Testis (tissue), 3 donors: Measurements from ENCODE around the gene CACNA1C. TPM values are rescaled to one million over a fixed set of nuclear protein-coding genes. Genes with fewer than 3 reads are reported as not detected.
"Not testable (repeated sequence)": the region's sequence is repeated elsewhere in the genome, so short reads cannot be mapped to it uniquely, and the experiment has no call there.

ENCODE experiments used
- DNase-seq: peaks from one replicate; pipeline ENCODE4 v3.0.0-alpha.2; 2019
- H3K27ac ChIP-seq, 2 donors: fragments of 200-600 bp; sonication (generic); one replicate each; pipeline ENCODE4 v1.5.1; 2019
- H3K27me3 ChIP-seq: fragments of 200-600 bp; sonication (generic); one replicate; pipeline ENCODE4 v1.5.1; 2019
- H3K36me3 ChIP-seq: fragments of 200-600 bp; sonication (generic); one replicate; pipeline ENCODE4 v1.5.1; 2017; ENCODE audit warnings: low read depth; ENCODE audit errors: missing control alignments
- H3K4me1 ChIP-seq: fragments of 200-600 bp; sonication (generic); one replicate; pipeline ENCODE4 v1.5.1; 2019
- H3K4me3 ChIP-seq, 2 donors: fragments of 200-600 bp; sonication (generic); one replicate each; pipeline ENCODE4 v1.5.1; 2017 to 2019
- H3K9me3 ChIP-seq: fragments of 200-600 bp; sonication (generic); one replicate; pipeline ENCODE4 v1.5.1; 2017
- POLR2A ChIP-seq: fragments of 450-650 bp; IDR thresholded peaks from one replicate; pipeline ENCODE4 v1.6.1; 2017; ENCODE audit warnings: antibody characterized with exemption, mild to moderate bottlenecking, moderate library complexity
- WGBS, 2 donors: methylation state at CpG; one replicate each; pipeline ENCODE4 v1.1.5; 2018; 5-methylcytosine and 5-hydroxymethylcytosine counted together
- intact Hi-C: fragments of 100-400 bp; cut with DNase I; formaldehyde crosslinking; loops from one replicate; pipeline ENCODE4 v1.15.1; 2023; ENCODE audit warnings: low total_unique reads
- polyA plus RNA-seq: library from polyadenylated mRNA; stranded (reverse); fragments of 350-450 nt; fragmentation: Illumina TruSeq; extraction: RNeasy Lipid Tissue Mini Kit (QIAGEN cat#74804); gene quantifications from one replicate; pipeline ENCODE4 v1.2.3, GENCODE V29; 2014; ENCODE audit warnings: low read depth, low replicate concordance; ENCODE audit not compliant: insufficient read depth
- total RNA-seq, 2 donors: library from RNA; depleted of rRNA; stranded (reverse); fragments of >200 nt; gene quantifications; one replicate each; pipeline ENCODE4 v1.2.3, GENCODE V29; 2016
- TF ChIP-seq, protein P1 (sequence below), 3 experiments: fragments of 450-650 bp in 2 of 3; fragments of 200-600 bp in 1 of 3; sonication (generic) in 1 of 3; IDR thresholded peaks; one replicate each; pipeline ENCODE4 v1.5.1; 2016 to 2019; ENCODE audit warnings: antibody characterized with exemption in 3 of 3, mild to moderate bottlenecking in 2 of 3, moderate library complexity in 1 of 3

The CACNA1C gene
- total and polyA plus RNA-seq, 3 donors from 2014 or later = 20.3 to 36.8 (median 32.0) TPM

DNA sequence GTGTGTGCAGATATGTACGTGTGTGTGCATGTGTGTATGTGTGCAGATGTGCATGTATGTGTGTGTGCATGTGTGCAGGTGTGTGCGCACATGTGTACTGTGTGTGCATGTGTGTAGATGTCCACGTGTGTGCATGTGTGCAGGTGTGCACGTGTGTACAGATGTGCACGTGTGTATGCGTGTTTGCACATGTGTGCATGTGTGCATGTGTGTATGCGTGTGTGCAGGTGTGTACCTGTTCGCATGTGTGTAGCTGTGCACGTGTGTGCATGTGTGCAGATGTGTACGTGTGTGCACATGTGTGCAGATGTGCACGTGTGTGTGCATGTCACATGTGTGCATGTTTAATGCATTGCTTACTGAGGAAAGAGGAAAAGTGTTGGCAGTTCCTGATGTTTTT lies 686.3 kb downstream of the CACNA1C start:
- Histone ChIP-seq H3K4me3 (no peak overlapping the region), H3K27ac (no peak overlapping the region), H3K27me3 (no peaks in the 10 kb centered on the region), H3K9me3 (no peaks in the 10 kb centered on the region), H3K4me1 (no peaks in the 10 kb centered on the region), H3K36me3 (no peaks in the 10 kb centered on the region)
- no peak for TF ChIP-seq POLR2A
- TF ChIP-seq, protein P1, sequence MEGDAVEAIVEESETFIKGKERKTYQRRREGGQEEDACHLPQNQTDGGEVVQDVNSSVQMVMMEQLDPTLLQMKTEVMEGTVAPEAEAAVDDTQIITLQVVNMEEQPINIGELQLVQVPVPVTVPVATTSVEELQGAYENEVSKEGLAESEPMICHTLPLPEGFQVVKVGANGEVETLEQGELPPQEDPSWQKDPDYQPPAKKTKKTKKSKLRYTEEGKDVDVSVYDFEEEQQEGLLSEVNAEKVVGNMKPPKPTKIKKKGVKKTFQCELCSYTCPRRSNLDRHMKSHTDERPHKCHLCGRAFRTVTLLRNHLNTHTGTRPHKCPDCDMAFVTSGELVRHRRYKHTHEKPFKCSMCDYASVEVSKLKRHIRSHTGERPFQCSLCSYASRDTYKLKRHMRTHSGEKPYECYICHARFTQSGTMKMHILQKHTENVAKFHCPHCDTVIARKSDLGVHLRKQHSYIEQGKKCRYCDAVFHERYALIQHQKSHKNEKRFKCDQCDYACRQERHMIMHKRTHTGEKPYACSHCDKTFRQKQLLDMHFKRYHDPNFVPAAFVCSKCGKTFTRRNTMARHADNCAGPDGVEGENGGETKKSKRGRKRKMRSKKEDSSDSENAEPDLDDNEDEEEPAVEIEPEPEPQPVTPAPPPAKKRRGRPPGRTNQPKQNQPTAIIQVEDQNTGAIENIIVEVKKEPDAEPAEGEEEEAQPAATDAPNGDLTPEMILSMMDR (IDR thresholded peaks at IDR 0.05) = no peak
- no peak for DNase-seq
- WGBS, 2 donors = 50 to 55% methylated on average over 6 to 11 of the region's 11 CpGs
- intact Hi-C loops = no loop called here

DNA sequence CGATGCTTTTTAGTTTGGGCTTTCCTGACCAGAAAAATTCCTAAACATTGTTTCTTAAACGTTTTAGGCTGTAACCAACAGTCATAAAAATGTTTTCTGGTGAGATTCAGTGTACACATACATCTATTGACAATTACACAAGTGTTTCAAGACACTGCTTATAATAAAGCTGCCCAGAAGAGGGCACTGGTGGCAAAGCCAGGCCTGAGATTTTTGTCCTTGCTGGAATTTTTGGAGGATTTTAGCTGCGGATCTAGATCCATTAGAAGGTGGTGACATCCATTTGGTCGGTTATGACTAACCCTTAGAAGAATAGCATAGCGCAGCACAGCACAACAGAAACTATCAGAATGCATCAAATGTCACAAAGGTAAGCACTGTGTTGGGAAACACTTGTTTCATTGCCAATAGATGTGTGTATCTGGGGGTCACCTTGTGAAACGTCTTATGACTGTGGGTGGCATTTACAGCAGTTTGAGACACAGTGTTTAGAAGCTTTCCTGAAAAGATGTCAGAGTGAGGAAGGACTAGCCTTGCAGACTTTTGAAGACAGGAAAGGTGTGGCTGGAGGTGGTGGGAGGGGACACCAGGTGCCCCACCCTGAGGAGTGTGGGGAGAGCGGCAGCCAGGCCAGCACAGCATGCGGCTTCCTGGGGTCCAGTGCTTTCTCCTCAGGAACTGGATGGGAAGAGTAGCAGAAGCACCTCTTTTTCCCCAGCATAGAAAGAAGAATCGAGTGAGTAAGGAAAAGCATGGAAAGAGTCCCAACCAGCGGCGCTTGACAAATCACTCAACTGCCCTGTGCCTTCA lies 687.2 kb downstream of the CACNA1C start:
- H3K27ac ChIP-seq = no peak overlapping the region
- peak; percentile 24 for DNase-seq
- no peaks in the 10 kb centered on the region for H3K4me1 ChIP-seq
- H3K4me3 ChIP-seq = no peak overlapping the region
- H3K36me3 ChIP-seq = no peaks in the 10 kb centered on the region
- intact Hi-C loops = no loop called here
- WGBS, 2 donors = 62 to 64% methylated on average over 11 of the region's 11 CpGs
- TF ChIP-seq, protein P1 (IDR thresholded peaks at IDR 0.05) = peak; percentile 34 to 61 (median 57)
- no peak for TF ChIP-seq POLR2A
- H3K9me3 ChIP-seq = no peaks in the 10 kb centered on the region
- no peaks in the 10 kb centered on the region for H3K27me3 ChIP-seq

DNA sequence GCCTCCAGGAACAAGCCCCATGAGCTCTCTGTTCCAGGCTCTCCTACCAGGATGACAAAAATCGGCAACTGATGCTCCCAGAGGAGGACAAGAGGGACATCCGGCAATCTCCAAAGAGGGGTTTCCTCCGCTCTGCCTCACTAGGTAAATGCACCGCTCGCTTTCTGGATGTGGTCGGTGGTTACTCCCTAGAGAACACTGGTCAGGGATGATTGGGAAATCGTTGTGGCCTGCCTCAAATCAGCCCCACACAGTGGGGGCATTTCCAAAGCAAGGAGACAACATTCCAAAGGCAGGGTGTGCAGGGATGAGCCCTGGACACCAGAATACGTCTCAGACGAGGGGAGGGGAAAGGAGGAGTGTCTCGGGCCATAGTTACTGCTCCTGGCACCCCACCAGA lies 689.2 kb downstream of the CACNA1C start:
- intact Hi-C loops, H3K4me1 ChIP-seq, H3K27me3 ChIP-seq, H3K36me3 ChIP-seq, H3K4me3 ChIP-seq, DNase-seq, H3K27ac ChIP-seq, H3K9me3 ChIP-seq: not testable (repeated sequence)
- WGBS, 2 donors = 62 to 76% methylated on average over 6 to 8 of the region's 10 CpGs

DNA sequence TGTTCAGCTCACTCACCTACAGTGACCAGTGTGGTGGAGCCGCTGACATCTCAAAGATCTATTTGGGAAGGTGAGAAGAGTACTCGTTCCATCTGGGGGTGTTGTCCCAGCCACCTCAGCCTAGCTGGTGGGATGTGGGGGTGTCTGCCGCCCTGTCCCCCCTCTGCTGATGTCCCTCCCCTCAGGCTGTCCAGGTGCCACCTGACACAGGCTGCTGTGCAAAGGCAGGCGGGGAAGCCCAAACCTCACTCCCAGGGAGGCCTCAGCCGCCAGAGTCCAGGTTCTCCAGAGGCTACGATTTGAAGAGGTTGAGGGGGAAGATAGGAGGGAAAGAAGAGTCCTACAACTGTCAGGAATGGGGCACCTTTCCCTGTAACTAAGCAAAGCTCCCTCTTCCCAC lies 690.7 kb downstream of the CACNA1C start:
- intact Hi-C loops = no loop called here
- no peaks in the 10 kb centered on the region for H3K36me3 ChIP-seq
- 90% methylated on average over 5 to 6 of the region's 6 CpGs for WGBS, 2 donors
- no peaks in the 10 kb centered on the region for H3K27me3 ChIP-seq
- H3K27ac ChIP-seq = no peak overlapping the region
- TF ChIP-seq, protein P1 (IDR thresholded peaks at IDR 0.05) = no peak
- no peak for TF ChIP-seq POLR2A
- no peaks in the 10 kb centered on the region for H3K9me3 ChIP-seq
- H3K4me3 ChIP-seq = no peak overlapping the region
- DNase-seq = no peak
- no peaks in the 10 kb centered on the region for H3K4me1 ChIP-seq

DNA sequence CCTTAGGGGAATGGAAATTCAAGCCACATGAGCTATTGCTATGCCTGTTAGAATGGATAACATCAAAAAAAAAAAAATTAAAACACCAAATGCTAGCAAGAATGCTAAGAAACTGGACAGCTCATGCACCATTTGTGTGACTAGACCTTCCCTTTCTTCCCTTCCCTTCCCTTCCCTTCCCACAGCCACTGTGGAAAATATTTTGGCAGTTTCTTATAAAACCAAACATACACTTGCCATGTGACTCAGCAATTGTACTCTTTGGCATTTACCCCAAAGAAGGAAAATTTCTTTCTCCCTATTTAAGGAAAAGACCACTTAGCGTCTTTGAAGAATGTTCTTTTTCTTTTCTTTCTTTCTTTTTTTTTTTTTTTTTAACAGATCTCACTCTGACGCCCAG lies 692.9 kb downstream of the CACNA1C start:
- no peak for DNase-seq
- Histone ChIP-seq H3K9me3 (no peaks in the 10 kb centered on the region), H3K4me3 (no peak overlapping the region), H3K4me1 (no peaks in the 10 kb centered on the region), H3K36me3 (no peaks in the 10 kb centered on the region), H3K27ac (no peak overlapping the region), H3K27me3 (no peaks in the 10 kb centered on the region)
- intact Hi-C loops = no loop called here
- WGBS, 2 donors = 42 to 59% methylated on average over 2 of the region's 2 CpGs
- no peak for TF ChIP-seq POLR2A
- TF ChIP-seq, protein P1 (IDR thresholded peaks at IDR 0.05) = no peak

Other genes starting within 250 kb of the CACNA1C start
- under 1 TPM; 0.39 to 0.43 TPM for gene LRTM2, start 232.4 kb upstream of the CACNA1C start, total RNA-seq
- 0.96 TPM for gene LRTM2, start 232.4 kb upstream of the CACNA1C start, polyA plus RNA-seq
- 10 to 100 TPM; 15.8 to 18.3 TPM for gene CACNA2D4, start 134.3 kb upstream of the CACNA1C start, total RNA-seq
- 10.8 TPM for gene CACNA2D4, start 134.3 kb upstream of the CACNA1C start, polyA plus RNA-seq
- 10 to 100 TPM; 36.6 to 40.0 TPM for gene DCP1B, start 48.5 kb upstream of the CACNA1C start, total RNA-seq
- gene DCP1B, start 48.5 kb upstream of the CACNA1C start, polyA plus RNA-seq = 56.1 TPM